H1 (cell line): ENCODE results near the gene UBE2F.

Experiments
- CEBPB ChIP-seq: IDR thresholded peaks from 2 replicates; pipeline ENCODE4 v1.6.1; 2012; ENCODE audit warnings: low read depth, low read length
- CREB1 ChIP-seq: IDR thresholded peaks from 2 replicates; pipeline ENCODE4 v1.6.1; 2012; ENCODE audit warnings: inconsistent platforms
- CTCF ChIP-seq, 3 experiments: IDR thresholded peaks; 1 replicate in 2 of 3; 2 replicates in 1 of 3; pipeline versions ENCODE4 v1.5.1 to v1.6.1; 2011; ENCODE audit warnings: low read length in 3 of 3, mild to moderate bottlenecking in 3 of 3, inconsistent platforms in 2 of 3, low read depth in 1 of 3, moderate library complexity in 1 of 3; ENCODE audit not compliant: insufficient read depth in 1 of 3; ENCODE audit errors: control extremely low read depth in 1 of 3
- EP300 ChIP-seq, 2 experiments: IDR thresholded peaks; 1 replicate in 1 of 2; 2 replicates in 1 of 2; pipeline ENCODE4 v1.6.1; 2011 to 2012; ENCODE audit warnings: low read depth in 2 of 2, low read length in 2 of 2, mild to moderate bottlenecking in 2 of 2, borderline replicate concordance in 1 of 2, inconsistent platforms in 1 of 2, moderate library complexity in 1 of 2
- EZH2 ChIP-seq: fragments of 200-600 bp; sonication (generic); IDR thresholded peaks from 2 replicates; pipeline ENCODE4 v1.7.1; 2012; ENCODE audit warnings: low read depth, mild to moderate bottlenecking, moderate library complexity, low read length, inconsistent platforms; ENCODE audit not compliant: severe bottlenecking
- POLR2A ChIP-seq, 2 experiments: IDR thresholded peaks; 1 replicate in 1 of 2; 2 replicates in 1 of 2; pipeline ENCODE4 v1.6.1; 2011; ENCODE audit warnings: low read depth in 2 of 2, low read length in 2 of 2, mild to moderate bottlenecking in 2 of 2; ENCODE audit errors: control extremely low read depth in 1 of 2
- POLR2AphosphoS5 ChIP-seq: IDR thresholded peaks from 2 replicates; pipeline ENCODE4 v1.6.1; 2011; ENCODE audit warnings: low read depth, low read length
- SRF ChIP-seq: IDR thresholded peaks from 2 replicates; pipeline ENCODE4 v1.6.1; 2011; ENCODE audit warnings: mild to moderate bottlenecking, low read depth, low read length, moderate library complexity
- SUZ12 ChIP-seq: fragments of 200-600 bp; sonication (generic); IDR thresholded peaks from 2 replicates; pipeline ENCODE4 v1.6.1; 2012; ENCODE audit warnings: mild to moderate bottlenecking, inconsistent platforms, low read length, moderate library complexity, mixed read lengths

GRCh38 chr2:238039985-238040384, 73.2 kb downstream of the UBE2F start:
- no peak for TF ChIP-seq SUZ12
- no peak for TF ChIP-seq CTCF (IDR thresholded peaks at IDR 0.05; ENCODE audit: control extremely low read depth in 1 of 3, insufficient read depth in 1 of 3, low read depth in 1 of 3, low read length in 3 of 3)
- no peak for TF ChIP-seq SRF
- TF ChIP-seq CREB1 = no peak
- TF ChIP-seq EZH2 = no peak
- TF ChIP-seq POLR2A (IDR thresholded peaks at IDR 0.05; ENCODE audit: control extremely low read depth in 1 of 2, low read depth in 2 of 2, low read length in 2 of 2) = no peak
- TF ChIP-seq EP300 (IDR thresholded peaks at IDR 0.05; ENCODE audit: borderline replicate concordance in 1 of 2, low read depth in 2 of 2, low read length in 2 of 2) = no peak
- no peak for TF ChIP-seq POLR2AphosphoS5
- no peak for TF ChIP-seq CEBPB
